NCI-H2171 treated with DMSO at 0.1 percent for 48 hours (cell line): Measurements from ENCODE around the gene RNF41.
A peak's percentile ranks its signal among the peaks of the same experiment; 100 is the strongest.
"Not testable (repeated sequence)": the region's sequence is repeated elsewhere in the genome, so short reads cannot be mapped to it uniquely, and the experiment has no call there.

Source experiments
- DNase-seq: peaks from one replicate; lab custom pipeline; 2025; lab: John Stamatoyannopoulos, UW

Gene RNF41

DNA sequence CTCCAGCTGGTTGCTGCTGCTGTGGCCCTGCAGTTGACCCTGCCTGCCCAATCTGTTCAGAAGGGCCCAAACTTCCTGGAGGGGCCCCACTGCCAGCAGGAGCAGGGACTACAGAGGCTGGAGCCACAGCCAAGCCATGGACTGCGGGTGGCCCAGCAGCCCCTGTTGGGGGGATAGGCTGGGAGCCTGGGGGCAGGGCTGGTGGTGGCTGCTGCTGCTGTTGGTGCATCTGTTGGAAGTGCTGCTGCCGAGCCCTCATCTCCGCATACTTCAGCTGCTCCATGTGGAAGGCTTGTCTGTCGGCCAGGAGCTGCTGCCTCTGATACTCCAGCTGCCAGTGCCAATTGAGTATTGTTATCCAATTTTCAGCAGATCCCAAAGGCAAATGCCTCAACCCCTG, 56.4 kb downstream of the RNF41 start:
- DNase-seq, result no peak

DNA sequence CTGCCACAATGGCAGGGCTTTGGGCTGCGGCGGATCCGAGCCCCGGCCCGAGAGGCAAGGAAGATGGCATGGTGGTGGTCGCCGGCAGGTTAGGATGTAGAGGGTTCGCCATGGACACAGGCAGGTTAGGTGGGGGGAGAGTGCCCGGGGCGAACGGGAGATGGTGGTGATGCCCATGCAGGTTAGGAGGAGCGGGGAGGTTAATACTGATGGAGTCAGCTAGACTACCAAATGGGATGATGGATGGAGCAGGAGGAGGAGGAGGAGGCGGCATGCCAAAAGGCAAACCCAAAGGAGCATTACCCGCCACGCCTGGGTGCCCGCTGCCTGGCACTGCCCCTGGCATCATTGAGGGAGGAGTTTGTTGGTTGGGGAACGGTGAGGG, 57.4 kb downstream of the RNF41 start:
- no peak for DNase-seq

- DNase-seq, result no peak
These were observed 58.0 kb downstream of the RNF41 start for GRCh38 chr12:56163533-56164344.

DNA sequence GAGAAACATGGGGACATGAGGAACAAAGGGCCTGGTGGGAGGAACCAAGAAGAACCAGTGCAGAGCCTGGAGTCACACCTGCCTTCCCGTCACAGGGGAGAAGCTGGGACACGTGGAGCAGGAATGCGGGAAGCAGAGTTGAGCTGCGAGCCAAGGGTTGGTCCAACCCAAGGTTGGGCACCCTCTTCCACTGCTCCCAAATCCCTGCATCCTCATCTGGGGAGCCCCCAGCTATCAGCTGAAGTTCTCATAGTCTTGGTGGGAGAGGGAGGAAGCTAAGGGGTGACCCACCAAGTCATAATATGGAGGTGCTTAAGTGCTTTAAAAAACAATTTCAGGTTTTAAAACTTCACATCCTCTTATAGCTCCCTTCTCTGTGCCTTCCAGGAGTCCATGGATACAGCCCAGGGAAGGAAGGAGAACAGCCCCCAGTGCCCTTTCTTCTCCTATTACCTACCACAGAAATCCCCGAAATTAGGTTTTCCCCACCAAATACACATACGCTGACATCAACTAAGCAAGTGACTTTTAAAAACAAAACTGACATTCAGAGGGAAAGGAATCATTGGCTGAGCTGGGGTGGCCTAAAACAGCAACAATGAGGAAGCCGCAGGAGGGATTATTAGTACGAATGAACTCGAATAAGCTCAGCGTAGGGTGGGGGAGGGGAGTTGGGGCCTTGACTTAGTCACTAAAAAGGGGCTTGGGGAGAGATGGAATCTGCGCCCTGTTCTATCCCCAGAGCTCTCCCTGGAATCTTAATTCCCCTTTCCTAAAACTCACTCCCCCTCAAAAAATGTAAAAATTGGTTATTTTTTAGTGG, 59.0 kb downstream of the RNF41 start:
- DNase-seq, result no peak

DNA sequence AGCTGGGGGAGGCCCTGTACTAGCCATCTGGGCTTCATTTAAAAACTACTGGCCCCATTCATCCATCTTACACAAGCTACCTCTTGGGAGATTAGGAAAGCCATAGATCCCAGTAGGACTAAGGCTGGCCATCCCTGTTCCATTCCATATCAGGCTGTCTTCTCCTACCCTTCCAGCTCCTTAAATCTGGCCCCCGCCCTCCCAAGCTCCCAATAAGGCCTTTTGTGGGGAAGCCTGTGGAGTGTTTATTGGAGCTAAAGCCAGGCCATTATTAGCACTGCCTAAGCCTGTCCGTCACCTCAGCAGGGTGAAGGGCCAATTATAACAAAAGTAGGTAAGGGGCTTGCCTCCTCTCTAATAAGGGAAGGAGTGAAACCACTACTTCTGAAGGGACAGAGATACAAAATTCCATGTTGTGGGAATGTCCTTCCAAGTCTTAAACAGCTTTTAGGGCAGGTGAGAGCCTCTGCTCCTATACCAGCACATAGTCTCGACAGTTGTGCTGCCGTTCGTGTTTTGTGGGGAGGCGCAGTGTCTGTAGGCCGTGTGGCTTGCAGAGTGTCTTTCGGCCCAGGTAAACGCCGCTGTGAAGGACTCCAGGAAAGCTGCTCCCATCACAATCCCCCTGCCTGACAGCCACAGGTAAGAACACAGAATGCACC, 59.9 kb downstream of the RNF41 start:
- no peak for DNase-seq

GRCh38 chr12:56160894-56161689, 60.6 kb downstream of the RNF41 start:
- DNase-seq, result no peak

- no peak for DNase-seq
These were observed 61.4 kb downstream of the RNF41 start for GRCh38 chr12:56160193-56160763.

DNA sequence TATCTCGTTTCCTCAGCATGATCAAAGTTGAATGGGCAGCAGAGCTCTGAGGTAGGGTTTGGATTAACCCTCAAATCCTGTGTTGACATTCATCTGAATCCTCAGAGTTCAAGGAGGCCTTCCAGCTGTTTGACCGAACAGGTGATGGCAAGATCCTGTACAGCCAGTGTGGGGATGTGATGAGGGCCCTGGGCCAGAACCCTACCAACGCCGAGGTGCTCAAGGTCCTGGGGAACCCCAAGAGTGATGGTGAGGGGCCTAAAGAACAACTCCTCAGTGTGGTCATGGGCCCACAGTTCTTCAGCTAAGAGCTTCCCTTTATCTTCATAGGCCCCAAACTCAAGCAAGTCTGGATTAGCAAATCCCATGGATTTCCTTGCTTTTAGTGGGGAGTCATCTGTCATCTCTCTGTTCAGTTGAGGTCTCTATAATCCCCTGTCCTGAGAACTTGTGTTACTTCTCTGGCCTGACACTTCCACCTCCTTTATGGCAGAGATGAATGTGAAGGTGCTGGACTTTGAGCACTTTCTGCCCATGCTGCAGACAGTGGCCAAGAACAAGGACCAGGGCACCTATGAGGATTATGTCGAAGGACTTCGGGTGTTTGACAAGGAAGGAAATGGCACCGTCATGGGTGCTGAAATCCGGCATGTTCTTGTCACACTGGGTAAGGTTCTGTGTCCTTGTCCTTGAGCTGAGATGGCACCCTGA, 62.1 kb downstream of the RNF41 start:
- DNase-seq, result no peak

GRCh38 chr12:56158926-56159461, 62.7 kb downstream of the RNF41 start:
- DNase-seq, result peak; percentile 62

DNA sequence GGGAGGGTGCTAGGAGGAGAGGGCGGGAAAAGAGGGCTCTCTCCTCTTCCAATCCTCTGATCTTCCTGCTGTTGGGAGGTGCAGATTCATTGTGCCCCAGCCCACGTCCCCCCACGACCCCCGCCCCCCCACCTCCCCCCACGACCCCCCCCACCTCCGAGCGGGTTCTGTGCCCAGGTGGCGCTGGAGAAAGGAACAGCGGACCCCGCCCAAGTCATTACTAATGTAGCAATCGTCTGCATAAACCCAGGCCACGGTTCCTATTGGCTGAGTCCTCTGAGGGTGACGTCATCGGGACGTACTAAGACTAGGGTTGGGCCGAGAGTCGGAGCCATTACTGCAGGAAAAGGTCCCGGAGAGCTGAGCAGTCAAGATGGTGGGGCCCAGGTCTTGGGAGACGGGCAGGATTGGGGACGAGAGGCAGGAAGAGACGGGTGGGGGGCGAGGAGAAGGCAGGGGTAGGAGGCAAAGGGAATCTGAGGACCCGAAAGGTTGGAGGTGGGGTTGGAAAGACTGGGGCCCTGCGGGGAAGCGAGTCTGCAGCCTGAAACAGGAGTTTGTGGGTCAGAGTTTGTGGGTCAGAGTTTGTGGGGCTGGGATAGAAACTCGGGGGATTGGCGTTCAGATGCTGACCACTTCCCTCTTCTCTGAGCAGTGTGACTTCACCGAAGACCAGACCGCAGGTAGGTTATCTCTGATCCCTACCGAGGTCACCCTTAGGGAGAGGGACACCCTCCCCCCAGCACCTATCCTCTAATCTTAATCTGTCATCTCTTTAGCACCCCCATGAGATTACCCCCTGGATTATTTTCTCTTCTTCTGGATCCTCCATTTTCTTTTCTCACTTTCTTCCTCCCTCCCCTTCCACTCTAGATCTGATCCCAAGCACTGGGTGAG, 63.4 kb downstream of the RNF41 start, which contains the start of gene MYL6:
Gene MYL6 (plus strand): TSS at position 331 of the 897 bp plus-strand sequence. CDS start 43 bp downstream, at position 374.
- DNase-seq, result peak; percentile 99

DNA sequence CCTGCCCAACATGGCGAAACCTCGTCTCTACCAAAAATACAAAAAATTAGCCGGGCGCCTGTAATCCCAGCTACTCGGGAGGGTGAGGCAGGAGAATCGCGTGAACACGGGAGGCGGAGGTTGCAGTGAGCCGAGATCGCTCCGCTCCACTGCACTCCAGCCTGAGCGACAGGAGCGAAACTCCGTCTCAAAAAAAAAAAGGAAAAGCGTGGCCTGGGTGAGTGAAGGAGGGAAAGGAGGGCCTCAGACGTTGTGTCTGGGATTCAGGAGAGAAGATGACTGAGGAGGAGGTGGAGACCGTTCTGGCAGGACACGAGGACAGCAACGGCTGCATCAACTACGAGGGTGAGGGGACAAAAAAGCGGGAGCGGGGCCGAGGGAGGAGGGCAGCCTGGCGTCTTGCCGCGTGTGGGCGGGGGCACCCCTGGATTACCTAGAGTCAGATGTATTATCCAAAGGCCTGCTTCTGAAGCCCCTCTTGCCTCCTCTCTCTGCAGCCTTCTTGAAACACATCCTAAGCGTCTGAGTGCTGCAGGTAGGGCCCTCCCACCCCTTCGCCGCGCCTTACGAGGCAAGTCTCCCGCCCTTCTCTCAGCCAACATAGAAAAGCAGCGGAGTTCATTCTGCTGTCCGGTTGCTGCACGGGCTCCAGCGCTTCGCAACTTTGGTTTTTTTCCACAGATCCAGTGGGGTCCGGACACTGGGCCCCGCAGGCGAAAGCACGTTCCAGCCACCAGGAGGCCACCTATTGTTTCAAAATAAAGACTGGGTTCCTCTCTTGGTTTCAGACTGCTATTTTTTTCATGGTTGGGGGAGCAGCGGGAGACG, 64.3 kb downstream of the RNF41 start:
- peak; percentile 96 for DNase-seq

DNA sequence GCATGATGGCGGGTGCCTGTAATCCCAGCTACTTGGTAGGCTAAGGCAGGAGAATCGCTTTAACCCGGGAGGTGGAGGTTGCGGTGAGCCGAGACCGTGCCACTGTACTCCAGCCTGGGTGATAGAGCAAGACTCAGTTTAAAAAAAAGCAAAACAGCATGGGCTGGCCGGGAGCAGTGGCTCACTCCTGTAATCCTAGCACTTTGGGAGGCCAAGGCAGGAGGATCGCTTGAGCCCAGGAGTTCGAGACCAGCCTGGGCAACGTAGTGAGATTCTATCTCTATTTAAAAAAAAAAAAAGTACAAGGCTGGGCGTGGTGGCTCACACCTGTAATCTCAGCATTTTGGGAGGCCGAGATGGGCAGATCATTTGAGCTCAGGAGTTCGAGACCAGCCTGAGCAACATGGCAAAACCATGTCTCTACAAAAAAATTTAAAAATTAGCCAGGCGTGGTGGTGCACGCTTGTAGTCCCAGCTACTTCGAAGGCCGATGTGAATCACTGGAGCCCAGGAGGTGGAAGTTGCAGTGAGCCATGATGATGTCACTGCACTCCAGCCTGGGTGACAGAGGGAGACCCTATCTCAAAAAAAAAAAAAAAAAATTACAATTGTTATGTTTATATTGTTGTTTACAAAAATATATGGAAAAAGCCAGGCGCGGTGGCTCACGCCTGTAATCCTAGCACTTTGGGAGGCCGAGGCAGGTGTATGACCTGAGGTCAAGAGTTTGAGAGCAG, 65.1 kb downstream of the RNF41 start:
- not testable (repeated sequence) for DNase-seq

DNA sequence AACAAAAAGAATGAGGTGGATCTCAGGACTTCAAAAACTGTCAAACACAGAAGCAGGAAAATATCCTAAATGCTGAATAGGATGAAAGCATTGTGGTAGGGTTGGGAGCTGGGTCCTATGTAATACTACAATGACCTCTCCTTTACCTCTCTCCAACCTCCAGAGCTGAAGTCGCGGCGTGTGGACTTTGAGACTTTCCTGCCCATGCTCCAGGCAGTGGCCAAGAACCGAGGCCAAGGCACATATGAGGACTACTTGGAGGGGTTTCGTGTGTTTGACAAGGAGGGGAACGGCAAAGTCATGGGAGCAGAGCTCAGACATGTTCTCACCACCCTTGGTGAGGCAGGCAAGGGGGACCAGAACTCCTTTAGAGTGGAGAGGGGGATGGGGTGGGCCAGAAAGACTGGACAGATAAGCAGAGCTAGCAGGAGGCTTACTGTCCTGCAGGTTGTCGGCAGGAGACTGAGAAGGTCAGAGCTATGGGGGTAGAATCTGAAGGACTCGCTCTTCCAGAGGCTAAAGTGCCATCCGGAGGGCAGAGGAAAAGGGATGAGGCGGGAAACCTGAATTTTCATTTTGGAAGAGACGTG, 66.4 kb downstream of the RNF41 start:
- no peak for DNase-seq

GRCh38 chr12:56154818-56155217, 66.9 kb downstream of the RNF41 start:
- no peak for DNase-seq

GRCh38 chr12:56154246-56154771, 67.4 kb downstream of the RNF41 start:
- peak; percentile 13 for DNase-seq

GRCh38 chr12:56153678-56154065, 68.0 kb downstream of the RNF41 start:
- DNase-seq, result no peak
